Embryonic facial prominence (tissue), 1 donor: ENCODE data around the gene APBB2.
"Not testable (repeated sequence)": the region's sequence is repeated elsewhere in the genome, so short reads cannot be mapped to it uniquely, and the experiment has no call there.

Source experiments
- DNase-seq: peaks from one replicate; pipeline ENCODE4 v3.0.0-alpha.2; 2016; ENCODE audit errors: extremely low spot score

APBB2 gene

GRCh38 chr4:41022116-41022515, 192.2 kb downstream of the APBB2 start:
- no peak for DNase-seq

- no peak for DNase-seq
Observed at GRCh38 chr4:41015016-41015675, 199.2 kb downstream of the APBB2 start.

GRCh38 chr4:41014158-41014557, 200.2 kb downstream of the APBB2 start:
- no peak for DNase-seq

GRCh38 chr4:41013746-41014145, 200.6 kb downstream of the APBB2 start:
- no peak for DNase-seq

- DNase-seq: no peak
Observed at GRCh38 chr4:41012911-41013310, 201.4 kb downstream of the APBB2 start.

GRCh38 chr4:41012293-41012692, 202.0 kb downstream of the APBB2 start:
- no peak for DNase-seq

GRCh38 chr4:41009411-41009810, 204.9 kb downstream of the APBB2 start:
- DNase-seq: no peak

- DNase-seq: no peak
Observed at GRCh38 chr4:41006141-41006540, 208.2 kb downstream of the APBB2 start.

- DNase-seq: no peak
Observed at GRCh38 chr4:41002309-41002708, 212.0 kb downstream of the APBB2 start.

- DNase-seq: no peak
Observed at GRCh38 chr4:41000356-41000755, 214.0 kb downstream of the APBB2 start.

GRCh38 chr4:40998675-40999358, 215.5 kb downstream of the APBB2 start:
- no peak for DNase-seq

GRCh38 chr4:40995850-40996249, 218.5 kb downstream of the APBB2 start:
- no peak for DNase-seq

- not testable (repeated sequence) for DNase-seq
Observed at GRCh38 chr4:40994321-40994720, 220.0 kb downstream of the APBB2 start.

- DNase-seq: not testable (repeated sequence)
Observed at GRCh38 chr4:40993296-40993693, 221.0 kb downstream of the APBB2 start.

- no peak for DNase-seq
Observed at GRCh38 chr4:40992472-40993295, 221.7 kb downstream of the APBB2 start.

GRCh38 chr4:40991908-40992307, 222.4 kb downstream of the APBB2 start:
- DNase-seq: no peak

- no peak for DNase-seq
Observed at GRCh38 chr4:40990899-40991265, 223.5 kb downstream of the APBB2 start.

GRCh38 chr4:40990236-40990898, 224.0 kb downstream of the APBB2 start:
- no peak for DNase-seq

GRCh38 chr4:40987151-40987550, 227.2 kb downstream of the APBB2 start:
- DNase-seq: no peak

GRCh38 chr4:40986375-40986774, 228.0 kb downstream of the APBB2 start:
- DNase-seq: no peak

- DNase-seq: no peak
Observed at GRCh38 chr4:40984051-40984450, 230.3 kb downstream of the APBB2 start.

- no peak for DNase-seq
Observed at GRCh38 chr4:40980318-40980883, 233.9 kb downstream of the APBB2 start.
